ENCODE measurements around the gene MMGT1. TPM values are rescaled to one million over a fixed set of nuclear protein-coding genes. Genes with fewer than 3 reads are reported as not detected.

Gene MMGT1
- total RNA-seq, 4 donors from 2014 or later = 17.4 to 26.7 (median 23.3) TPM

DNA sequence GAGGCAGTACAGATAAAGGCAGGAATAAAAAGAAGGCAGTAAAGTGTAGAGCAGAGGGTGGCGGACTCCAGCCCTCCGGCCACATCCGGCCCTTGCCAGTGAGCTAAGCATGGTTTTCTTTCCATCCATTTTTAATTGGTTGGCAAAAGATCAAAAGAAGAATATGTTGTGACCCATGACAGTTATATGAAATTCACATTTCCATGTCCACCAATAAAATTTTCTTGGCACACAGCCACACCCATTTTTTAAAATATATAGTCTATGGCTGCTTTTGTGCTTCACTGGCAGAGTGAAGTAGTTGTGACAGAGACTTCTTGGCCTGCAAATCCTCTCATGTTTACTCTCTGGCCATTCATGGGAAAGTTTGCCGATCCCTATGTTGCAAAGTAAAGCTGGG, 41.2 kb upstream of the MMGT1 start:
- no peak for TF ChIP-seq EP300 (IDR thresholded peaks at IDR 0.05)
- TF ChIP-seq, protein P1, sequence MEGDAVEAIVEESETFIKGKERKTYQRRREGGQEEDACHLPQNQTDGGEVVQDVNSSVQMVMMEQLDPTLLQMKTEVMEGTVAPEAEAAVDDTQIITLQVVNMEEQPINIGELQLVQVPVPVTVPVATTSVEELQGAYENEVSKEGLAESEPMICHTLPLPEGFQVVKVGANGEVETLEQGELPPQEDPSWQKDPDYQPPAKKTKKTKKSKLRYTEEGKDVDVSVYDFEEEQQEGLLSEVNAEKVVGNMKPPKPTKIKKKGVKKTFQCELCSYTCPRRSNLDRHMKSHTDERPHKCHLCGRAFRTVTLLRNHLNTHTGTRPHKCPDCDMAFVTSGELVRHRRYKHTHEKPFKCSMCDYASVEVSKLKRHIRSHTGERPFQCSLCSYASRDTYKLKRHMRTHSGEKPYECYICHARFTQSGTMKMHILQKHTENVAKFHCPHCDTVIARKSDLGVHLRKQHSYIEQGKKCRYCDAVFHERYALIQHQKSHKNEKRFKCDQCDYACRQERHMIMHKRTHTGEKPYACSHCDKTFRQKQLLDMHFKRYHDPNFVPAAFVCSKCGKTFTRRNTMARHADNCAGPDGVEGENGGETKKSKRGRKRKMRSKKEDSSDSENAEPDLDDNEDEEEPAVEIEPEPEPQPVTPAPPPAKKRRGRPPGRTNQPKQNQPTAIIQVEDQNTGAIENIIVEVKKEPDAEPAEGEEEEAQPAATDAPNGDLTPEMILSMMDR (IDR thresholded peaks at IDR 0.05) = no peak
- TF ChIP-seq POLR2AphosphoS5 (IDR thresholded peaks at IDR 0.05) = no peak
- no peak for TF ChIP-seq POLR2A (IDR thresholded peaks at IDR 0.05)
- 92% methylated on average over 4 of the region's 4 CpGs for WGBS
- H3K4me3 ChIP-seq = no peak overlapping the region
- no peak overlapping the region for H3K27ac ChIP-seq
- peaks cover 12% of the 10 kb centered on the region for H3K36me3 ChIP-seq
- no peak for DNase-seq (ENCODE audit: low spot score in 2 of 2)
- H3K27me3 ChIP-seq = no peaks in the 10 kb centered on the region
- H3K4me1 ChIP-seq = no peaks in the 10 kb centered on the region
- H3K9me3 ChIP-seq = no peaks in the 10 kb centered on the region

DNA sequence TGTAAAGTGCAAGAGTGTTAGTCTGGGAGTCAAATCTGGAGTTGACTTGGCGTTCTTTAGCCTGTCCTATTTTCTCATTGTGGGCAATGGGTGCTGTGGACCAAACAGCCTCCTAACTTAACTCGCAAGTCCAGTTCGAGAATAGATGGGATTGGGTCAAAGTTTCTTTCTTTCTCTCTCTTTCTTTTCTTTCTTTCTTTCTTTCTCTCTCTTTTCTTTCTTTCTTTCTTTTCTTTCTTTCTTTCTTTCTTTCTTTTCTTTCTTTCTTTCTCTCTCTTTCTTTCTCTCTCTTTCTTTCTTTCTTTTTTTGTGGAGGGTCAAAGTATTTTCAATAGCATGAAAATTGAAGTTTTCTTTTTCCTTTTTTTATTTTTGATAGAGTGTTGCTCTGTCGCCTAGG, 14.5 kb upstream of the MMGT1 start:
- H3K4me3 ChIP-seq = no peak overlapping the region
- no peak for TF ChIP-seq EP300 (IDR thresholded peaks at IDR 0.05)
- TF ChIP-seq POLR2A (IDR thresholded peaks at IDR 0.05) = no peak
- TF ChIP-seq, protein P1 (IDR thresholded peaks at IDR 0.05) = no peak
- no peak for TF ChIP-seq POLR2AphosphoS5 (IDR thresholded peaks at IDR 0.05)
- DNase-seq (ENCODE audit: low spot score in 2 of 2) = no peak
- H3K36me3 ChIP-seq = no peaks in the 10 kb centered on the region
- H3K27me3 ChIP-seq = no peaks in the 10 kb centered on the region
- no peak overlapping the region for H3K27ac ChIP-seq
- WGBS = 78% methylated on average over 4 of the region's 4 CpGs
- no peaks in the 10 kb centered on the region for H3K4me1 ChIP-seq
- no peaks in the 10 kb centered on the region for H3K9me3 ChIP-seq

DNA sequence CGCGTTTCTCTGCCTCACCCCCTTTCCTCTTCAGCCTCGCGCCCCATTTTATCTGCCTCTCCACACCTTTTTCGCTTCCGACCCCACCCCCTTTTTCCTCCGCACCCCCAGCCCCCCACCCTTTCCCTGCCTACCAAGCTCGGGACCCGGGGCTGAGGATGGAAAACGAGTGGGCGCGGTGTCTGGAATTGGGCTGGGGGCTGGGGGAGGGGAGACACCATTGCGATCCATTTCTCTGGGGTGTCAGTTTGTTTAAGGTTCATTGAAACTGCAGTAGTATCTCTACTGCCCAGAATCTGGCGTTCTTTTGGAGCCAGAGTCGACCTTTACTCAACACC, 12.2 kb upstream of the MMGT1 start:
- no peaks in the 10 kb centered on the region for H3K36me3 ChIP-seq
- no peak overlapping the region for H3K27ac ChIP-seq
- no peaks in the 10 kb centered on the region for H3K27me3 ChIP-seq
- H3K9me3 ChIP-seq = no peaks in the 10 kb centered on the region
- H3K4me1 ChIP-seq = no peaks in the 10 kb centered on the region
- TF ChIP-seq POLR2A (IDR thresholded peaks at IDR 0.05) = no peak
- 41% methylated on average over 15 of the region's 15 CpGs for WGBS
- peak overlapping the region; percentile 71 for H3K4me3 ChIP-seq
- no peak for DNase-seq (ENCODE audit: low spot score in 2 of 2)

DNA sequence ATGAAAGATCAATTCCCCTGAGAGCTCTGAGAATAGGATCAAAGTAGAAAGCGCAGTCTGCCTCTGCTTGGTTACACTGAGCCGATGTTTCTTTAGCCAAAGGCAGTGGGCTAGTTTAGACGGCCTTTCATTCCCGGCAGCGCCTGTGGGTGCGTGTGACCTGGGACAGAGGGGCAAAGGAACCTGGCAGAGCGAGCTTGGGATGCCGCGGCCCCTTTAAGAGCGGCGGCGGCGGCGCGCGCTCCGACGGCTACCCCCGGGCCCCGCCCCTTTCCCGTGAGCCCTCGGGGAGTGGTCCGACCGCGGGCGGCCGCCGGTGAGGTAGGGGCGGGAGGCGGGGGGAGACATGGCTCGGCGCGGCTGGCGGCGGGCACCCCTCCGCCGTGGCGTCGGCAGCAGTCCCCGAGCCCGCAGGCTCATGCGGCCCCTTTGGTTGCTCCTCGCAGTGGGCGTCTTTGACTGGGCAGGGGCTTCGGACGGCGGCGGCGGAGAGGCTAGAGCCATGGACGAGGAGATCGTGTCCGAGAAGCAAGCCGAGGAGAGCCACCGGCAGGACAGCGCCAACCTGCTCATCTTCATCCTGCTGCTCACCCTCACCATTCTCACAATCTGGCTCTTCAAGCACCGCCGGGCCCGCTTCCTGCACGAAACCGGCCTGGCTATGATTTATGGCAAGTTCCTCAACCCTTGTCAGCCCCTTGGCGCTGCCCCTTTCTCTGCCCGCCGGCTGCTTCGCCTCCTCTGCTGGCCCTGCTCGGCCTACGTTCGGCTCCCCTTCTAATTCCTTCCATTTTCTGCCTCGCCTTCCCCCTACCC, 11.6 kb upstream of the MMGT1 start, which contains the start of gene SLC9A6:
TSS of gene SLC9A6 (plus strand) at position 279 of the 816 bp plus-strand sequence. CDS start at position 503, 224 bp downstream.
- DNase-seq (ENCODE audit: low spot score in 2 of 2) = peak; percentile 76

DNA sequence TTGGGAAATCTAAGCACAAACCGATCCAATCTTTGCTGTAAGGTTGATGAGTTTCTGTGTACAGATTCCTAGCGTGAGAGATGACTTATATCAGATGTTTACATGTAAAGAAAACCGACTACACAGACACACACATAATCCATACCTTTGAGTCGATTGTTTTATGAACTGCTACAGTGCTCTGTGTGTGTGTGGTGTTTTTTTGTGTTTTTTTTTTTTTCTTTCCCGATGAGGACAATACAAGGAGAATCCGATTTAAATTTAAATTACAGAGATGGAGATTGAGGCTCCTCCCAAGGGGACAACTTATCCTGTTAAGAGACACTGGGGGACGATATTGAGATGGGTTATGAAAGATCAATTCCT, 11.0 kb upstream of the MMGT1 start:
- Histone ChIP-seq H3K4me1 (no peaks in the 10 kb centered on the region), H3K27ac (peak overlapping the region; percentile 77), H3K27me3 (no peaks in the 10 kb centered on the region), H3K9me3 (no peaks in the 10 kb centered on the region), H3K36me3 (no peaks in the 10 kb centered on the region), H3K4me3 (peak overlapping the region; percentile 71)
- DNase-seq (ENCODE audit: low spot score in 2 of 2) = no peak
- WGBS = 31% methylated on average over 7 of the region's 7 CpGs
- no peak for TF ChIP-seq POLR2AphosphoS5 (IDR thresholded peaks at IDR 0.05)
- TF ChIP-seq EP300 (IDR thresholded peaks at IDR 0.05) = no peak
- TF ChIP-seq POLR2A (IDR thresholded peaks at IDR 0.05) = no peak
- TF ChIP-seq, protein P1 (IDR thresholded peaks at IDR 0.05) = no peak

More for the DNA sequence above, 11.6 kb upstream of the MMGT1 start, which contains the start of gene SLC9A6:
- peak within 1 kb of the TSS; percentile 71 for H3K4me3 ChIP-seq
- no peaks in the 10 kb centered on the region for H3K36me3 ChIP-seq
- H3K4me1 ChIP-seq = no peaks in the 10 kb centered on the region
- H3K27me3 ChIP-seq = no peaks in the 10 kb centered on the region
- WGBS = 32% methylated on average over 51 of the region's 68 CpGs
- H3K9me3 ChIP-seq = no peaks in the 10 kb centered on the region
- TF ChIP-seq POLR2A (IDR thresholded peaks at IDR 0.05) = no peak
- TF ChIP-seq POLR2AphosphoS5 (IDR thresholded peaks at IDR 0.05) = no peak
- no peak for TF ChIP-seq EP300 (IDR thresholded peaks at IDR 0.05)
- TF ChIP-seq, protein P1 (IDR thresholded peaks at IDR 0.05) = no peak
- peak within 1 kb of the TSS; percentile 77 for H3K27ac ChIP-seq

Data from suprapubic skin (tissue), 4 donors.